SK-N-SH (cell line): ENCODE measurements around the gene CSTA. TPM values are rescaled to one million over a fixed set of nuclear protein-coding genes. Genes with fewer than 3 reads are reported as not detected.

Experiments
- CTCF ChIA-PET: fragments of 300-600, 350-600 bp; formaldehyde crosslinking; extraction: SDS; loops from one replicate; lab custom pipeline; 2021; lab: Yijun Ruan, JAX
- POLR2A ChIA-PET: fragments of 350-600 bp; sonication (Branson Sonifier 250); formaldehyde crosslinking; extraction: SDS; loops from one replicate; lab custom pipeline; 2020; ENCODE audit warnings: antibody characterized with exemption, inconsistent platforms; lab: Yijun Ruan, JAX
- DNase-seq: peaks from one replicate; pipeline ENCODE4 v3.0.0; 2012
- H2AFZ ChIP-seq: fragments of 200-600 bp; sonication (generic); 2 replicates; pipeline ENCODE4 v1.8.1; 2016; ENCODE audit warnings: antibody characterized with exemption, mild to moderate bottlenecking, low read depth
- H3F3A ChIP-seq: fragments of 200-600 bp; sonication (generic); replicated peaks from 2 replicates; pipeline ENCODE3; 2016; ENCODE audit warnings: antibody characterized with exemption, mild to moderate bottlenecking; ENCODE audit not compliant: insufficient read depth
- H3K27ac ChIP-seq, 2 experiments: fragments of 200-500 bp in 1 of 2; fragments of 200-600 bp in 1 of 2; sonication (Bioruptor generic) in 1 of 2; sonication (generic), shearing (Covaris generic) in 1 of 2; 2 replicates each; pipeline versions ENCODE4 v1.5.1 to v1.6.1; 2014 to 2016; ENCODE audit warnings: low read depth in 2 of 2, inconsistent platforms in 1 of 2, low read length in 1 of 2, mild to moderate bottlenecking in 1 of 2, mixed read lengths in 1 of 2
- H3K27me3 ChIP-seq: fragments of 200-600 bp; sonication (generic), shearing (Covaris generic); 2 replicates; pipeline ENCODE4 v1.6.1; 2016; ENCODE audit warnings: mixed run types; ENCODE audit not compliant: insufficient read depth
- H3K36me3 ChIP-seq, 2 experiments: fragments of 200-500 bp in 1 of 2; fragments of 200-600 bp in 1 of 2; sonication (Bioruptor generic) in 1 of 2; sonication (generic) in 1 of 2; replicated peaks in 1 of 2; 2 replicates each; pipeline versions ENCODE3 to v1.5.1; 2014 to 2016; ENCODE audit warnings: low read length in 1 of 2, mild to moderate bottlenecking in 1 of 2; ENCODE audit not compliant: insufficient read depth in 2 of 2, control insufficient read depth in 1 of 2
- H3K4me1 ChIP-seq, 2 experiments: fragments of 200-500 bp in 1 of 2; fragments of 200-600 bp in 1 of 2; sonication (Bioruptor generic) in 1 of 2; sonication (generic), shearing (Covaris generic) in 1 of 2; 2 replicates each; pipeline versions ENCODE4 v1.5.1 to v1.6.1; 2014 to 2016; ENCODE audit warnings: low read depth in 1 of 2, low read length in 1 of 2, mixed run types in 1 of 2; ENCODE audit not compliant: insufficient read depth in 2 of 2, control insufficient read depth in 1 of 2
- H3K4me2 ChIP-seq: fragments of 200-600 bp; sonication (generic), shearing (Covaris generic); 2 replicates; pipeline ENCODE4 v1.6.1; 2017; ENCODE audit warnings: mixed run types
- H3K4me3 ChIP-seq, 2 experiments: fragments of 200-500 bp in 1 of 2; fragments of 200-600 bp in 1 of 2; sonication (Bioruptor generic) in 1 of 2; sonication (generic), shearing (Covaris generic) in 1 of 2; 2 replicates each; pipeline versions ENCODE4 v1.5.1 to v1.8.1; 2014 to 2016; ENCODE audit warnings: low read depth in 2 of 2, inconsistent platforms in 1 of 2, low read length in 1 of 2, mild to moderate bottlenecking in 1 of 2, mixed read lengths in 1 of 2, moderate library complexity in 1 of 2
- H3K79me2 ChIP-seq: fragments of 200-600 bp; sonication (generic); 2 replicates; pipeline ENCODE4 v1.8.1; 2017; ENCODE audit warnings: mild to moderate bottlenecking; ENCODE audit not compliant: insufficient read depth
- H3K9ac ChIP-seq: fragments of 200-600 bp; sonication (generic); 2 replicates; pipeline ENCODE4 v1.6.1; 2017; ENCODE audit warnings: mixed run types
- H3K9me2 ChIP-seq: fragments of 200-600 bp; sonication (generic); 2 replicates; pipeline ENCODE4 v1.6.1; 2017; ENCODE audit warnings: mixed run types
- H3K9me3 ChIP-seq: fragments of 200-600 bp; sonication (generic); 2 replicates; pipeline ENCODE4 v1.6.1; 2017; ENCODE audit warnings: mixed run types, mild to moderate bottlenecking, moderate library complexity
- H4K20me1 ChIP-seq: fragments of 200-600 bp; sonication (generic); 2 replicates; pipeline ENCODE4 v1.6.1; 2017; ENCODE audit warnings: mild to moderate bottlenecking, mixed run types; ENCODE audit not compliant: insufficient read depth
- CTCF ChIP-seq: fragments of 200-600 bp; sonication (generic); IDR thresholded peaks from 2 replicates; pipeline ENCODE4 v1.6.1; 2017; ENCODE audit warnings: antibody characterized with exemption, mild to moderate bottlenecking, moderate library complexity
- EZH2phosphoT487 ChIP-seq: fragments of 200-600 bp; sonication (generic); IDR thresholded peaks from 2 replicates; pipeline ENCODE4 v1.6.1; 2017; ENCODE audit warnings: low read depth, mixed run types, mild to moderate bottlenecking, antibody characterized with exemption, moderate library complexity, borderline replicate concordance
- FOSL2 ChIP-seq: IDR thresholded peaks from 2 replicates; pipeline ENCODE4 v1.4.0; 2012; ENCODE audit warnings: low read depth, mild to moderate bottlenecking, moderate library complexity, borderline replicate concordance
- GATA2 ChIP-seq: sonication (generic); formaldehyde crosslinking; IDR thresholded peaks from 2 replicates; pipeline ENCODE4 v1.5.0; 2020; ENCODE audit warnings: mild to moderate bottlenecking, missing genetic modification reagents
- MAX ChIP-seq: IDR thresholded peaks from 2 replicates; pipeline ENCODE4 v1.4.0; 2012; ENCODE audit warnings: low read depth
- MEF2A ChIP-seq: IDR thresholded peaks from 2 replicates; pipeline ENCODE4 v1.4.0; 2012; ENCODE audit warnings: low read depth, borderline replicate concordance
- MXI1 ChIP-seq: IDR thresholded peaks from 2 replicates; pipeline ENCODE4 v1.6.1; 2012; ENCODE audit warnings: mild to moderate bottlenecking, low read depth, low read length, improper control_type of control experiment
- PBX3 ChIP-seq: IDR thresholded peaks from 2 replicates; pipeline ENCODE4; 2012
- RAD21 ChIP-seq: IDR thresholded peaks from 2 replicates; pipeline ENCODE4 v1.6.1; 2012; ENCODE audit warnings: mild to moderate bottlenecking, low read length
- RCOR1 ChIP-seq: fragments of 150-350 bp; IDR thresholded peaks from 2 replicates; pipeline ENCODE4 v1.6.1; 2017; ENCODE audit warnings: antibody characterized with exemption, low read length
- REST ChIP-seq: IDR thresholded peaks from 2 replicates; pipeline ENCODE4 v1.6.1; 2012; ENCODE audit warnings: mild to moderate bottlenecking, low read depth, low read length, moderate library complexity
- RXRA ChIP-seq: IDR thresholded peaks from 2 replicates; pipeline ENCODE4 v1.4.0; 2012; ENCODE audit warnings: low read depth, mild to moderate bottlenecking, borderline replicate concordance
- SMC3 ChIP-seq: IDR thresholded peaks from 2 replicates; pipeline ENCODE4 v1.6.1; 2012; ENCODE audit warnings: low read depth, low read length, improper control_type of control experiment
- TAF1 ChIP-seq: IDR thresholded peaks from 2 replicates; pipeline ENCODE4 v1.6.1; 2012; ENCODE audit warnings: low read depth, mild to moderate bottlenecking, low read length, moderate library complexity, borderline replicate concordance
- TCF12 ChIP-seq: IDR thresholded peaks from 2 replicates; pipeline ENCODE4 v1.4.0; 2012
- TEAD4 ChIP-seq: IDR thresholded peaks from 2 replicates; pipeline ENCODE4 v1.4.0; 2012; ENCODE audit warnings: mild to moderate bottlenecking, borderline replicate concordance; ENCODE audit not compliant: insufficient read depth
- USF2 ChIP-seq: fragments of 150-350 bp; IDR thresholded peaks from 2 replicates; pipeline ENCODE4 v1.6.1; 2017; ENCODE audit warnings: antibody characterized with exemption, low read length, low read depth, borderline replicate concordance
- YY1 ChIP-seq: IDR thresholded peaks from 2 replicates; pipeline ENCODE4 v1.4.0; 2012; ENCODE audit warnings: low read depth, mild to moderate bottlenecking
- WGBS: methylation state at CpG from one replicate; pipeline ENCODE4 v1.1.6; 2017; ENCODE audit warnings: low lambda C conversion rate; 5-methylcytosine and 5-hydroxymethylcytosine counted together
- polyA plus RNA-seq, 3 experiments: library from polyadenylated mRNA; depleted of rRNA; stranded (reverse); fragments of >200 nt; gene quantifications; 2 replicates each; pipeline ENCODE4 v1.2.3, GENCODE V29; 2012

Gene CSTA
- polyA plus RNA-seq, 1 of the 3 experiments (the other 2 are of a cell fraction): not detected

GRCh38 chr3:122318620-122319019 lies 6.4 kb upstream of the CSTA start:
- Histone ChIP-seq H3K27ac (no peak overlapping the region), H3K9ac (no peak overlapping the region), H3K79me2 (no peaks in the 10 kb centered on the region), H3K4me2 (no peak overlapping the region), H3K4me1 (no peaks in the 10 kb centered on the region), H4K20me1 (no peaks in the 10 kb centered on the region)
- WGBS: 11% methylated on average over 2 of the region's 2 CpGs
- no peak for DNase-seq
- TF ChIP-seq YY1 (no peak), EZH2phosphoT487 (no peak), GATA2 (CRISPR knock-in tag) (no peak), MEF2A (no peak), USF2 (no peak), FOSL2 (no peak), SMC3 (no peak), CTCF (no peak), RCOR1 (no peak), PBX3 (no peak), MXI1 (no peak), MAX (no peak), RAD21 (no peak), TAF1 (no peak), RXRA (no peak), TCF12 (no peak), REST (no peak), TEAD4 (no peak)
- TF ChIP-seq, all 33 proteins: peak for 0
- H3K4me3 ChIP-seq: no peak overlapping the region
- H3K36me3 ChIP-seq: no peaks in the 10 kb centered on the region
- no peak overlapping the region for H2AFZ ChIP-seq
- POLR2A ChIA-PET: no interaction called here
- CTCF ChIA-PET: interaction anchor here (0.7 kb wide), 1 partner anchor 593 kb away, joined by 4 read pairs; no protein-coding TSS in a partner anchor
- H3K9me2 ChIP-seq: no peaks in the 10 kb centered on the region
- peaks cover 9% of the 10 kb centered on the region; the same call in 1 of the 2 replicates for H3K27me3 ChIP-seq
- no peaks in the 10 kb centered on the region for H3F3A ChIP-seq
- no peaks in the 10 kb centered on the region for H3K9me3 ChIP-seq
